Measurements from ENCODE around the gene PHOSPHO1.
A peak's percentile ranks its signal among the peaks of the same experiment; 100 is the strongest.

Gene PHOSPHO1

GRCh38 chr17:49217651-49218413 is 12.8 kb downstream of the PHOSPHO1 start:
- Histone ChIP-seq H3K4me1 (ENCODE audit: control insufficient read depth, insufficient read depth, low read length) (peaks cover 8% of the 10 kb centered on the region), H3K36me3 (ENCODE audit: control insufficient read depth, insufficient read depth, low read length) (no peaks in the 10 kb centered on the region)

GRCh38 chr17:49216953-49217650 is 13.5 kb downstream of the PHOSPHO1 start:
- Histone ChIP-seq H3K27me3 (ENCODE audit: control insufficient read depth, insufficient read depth, low read length) (peaks cover 3% of the 10 kb centered on the region; the same call in 1 of the 2 replicates), H3K9me3 (ENCODE audit: control insufficient read depth, insufficient read depth, low read length) (no peaks in the 10 kb centered on the region), H3K4me1 (ENCODE audit: control insufficient read depth, insufficient read depth, low read length) (peaks cover 7% of the 10 kb centered on the region), H3K27ac (ENCODE audit: low read depth, low read length) (no peak overlapping the region), H3K4me3 (ENCODE audit: low read depth, low read length) (no peak overlapping the region), H3K36me3 (ENCODE audit: control insufficient read depth, insufficient read depth, low read length) (no peaks in the 10 kb centered on the region), H3K9ac (ENCODE audit: low read depth, low read length) (no peak overlapping the region)

More at GRCh38 chr17:49217651-49218413, 12.8 kb downstream of the PHOSPHO1 start:
- Histone ChIP-seq H3K9ac (ENCODE audit: low read depth, low read length) (no peak overlapping the region), H3K27ac (ENCODE audit: low read depth, low read length) (no peak overlapping the region), H3K27me3 (ENCODE audit: control insufficient read depth, insufficient read depth, low read length) (peaks cover 10% of the 10 kb centered on the region), H3K9me3 (ENCODE audit: control insufficient read depth, insufficient read depth, low read length) (no peaks in the 10 kb centered on the region), H3K4me3 (ENCODE audit: low read depth, low read length) (no peak overlapping the region)

- Histone ChIP-seq H3K27me3 (ENCODE audit: control insufficient read depth, insufficient read depth, low read length) (no peaks in the 10 kb centered on the region; the same call in 1 of the 2 replicates), H3K36me3 (ENCODE audit: control insufficient read depth, insufficient read depth, low read length) (no peaks in the 10 kb centered on the region), H3K27ac (ENCODE audit: low read depth, low read length) (no peak overlapping the region), H3K4me1 (ENCODE audit: control insufficient read depth, insufficient read depth, low read length) (peaks cover 7% of the 10 kb centered on the region), H3K4me3 (ENCODE audit: low read depth, low read length) (no peak overlapping the region), H3K9me3 (ENCODE audit: control insufficient read depth, insufficient read depth, low read length) (no peaks in the 10 kb centered on the region), H3K9ac (ENCODE audit: low read depth, low read length) (no peak overlapping the region)
Observed at GRCh38 chr17:49216482-49216881, 14.1 kb downstream of the PHOSPHO1 start.

GRCh38 chr17:49214676-49215360 is 15.8 kb downstream of the PHOSPHO1 start:
- no peak overlapping the region for H3K4me3 ChIP-seq (ENCODE audit: low read depth, low read length)
- H3K9me3 ChIP-seq (ENCODE audit: control insufficient read depth, insufficient read depth, low read length): no peaks in the 10 kb centered on the region
- H3K27ac ChIP-seq (ENCODE audit: low read depth, low read length): no peak overlapping the region
- H3K4me1 ChIP-seq (ENCODE audit: control insufficient read depth, insufficient read depth, low read length): peaks cover 22% of the 10 kb centered on the region
- H3K27me3 ChIP-seq (ENCODE audit: control insufficient read depth, insufficient read depth, low read length): no peaks in the 10 kb centered on the region; the same call in 1 of the 2 replicates
- no peak overlapping the region for H3K9ac ChIP-seq (ENCODE audit: low read depth, low read length)
- no peaks in the 10 kb centered on the region for H3K36me3 ChIP-seq (ENCODE audit: control insufficient read depth, insufficient read depth, low read length)

GRCh38 chr17:49213847-49214246 is 16.7 kb downstream of the PHOSPHO1 start:
- Histone ChIP-seq H3K27me3 (ENCODE audit: control insufficient read depth, insufficient read depth, low read length) (no peaks in the 10 kb centered on the region; the same call in 1 of the 2 replicates), H3K9ac (ENCODE audit: low read depth, low read length) (no peak overlapping the region), H3K4me1 (ENCODE audit: control insufficient read depth, insufficient read depth, low read length) (peaks cover 25% of the 10 kb centered on the region), H3K36me3 (ENCODE audit: control insufficient read depth, insufficient read depth, low read length) (no peaks in the 10 kb centered on the region), H3K4me3 (ENCODE audit: low read depth, low read length) (no peak overlapping the region), H3K27ac (ENCODE audit: low read depth, low read length) (no peak overlapping the region), H3K9me3 (ENCODE audit: control insufficient read depth, insufficient read depth, low read length) (no peaks in the 10 kb centered on the region)

- no peaks in the 10 kb centered on the region; the same call in 1 of the 2 replicates for H3K27me3 ChIP-seq (ENCODE audit: control insufficient read depth, insufficient read depth, low read length)
- no peak overlapping the region for H3K4me3 ChIP-seq (ENCODE audit: low read depth, low read length)
- H3K36me3 ChIP-seq (ENCODE audit: control insufficient read depth, insufficient read depth, low read length): no peaks in the 10 kb centered on the region
- H3K4me1 ChIP-seq (ENCODE audit: control insufficient read depth, insufficient read depth, low read length): peaks cover 25% of the 10 kb centered on the region
- no peaks in the 10 kb centered on the region for H3K9me3 ChIP-seq (ENCODE audit: control insufficient read depth, insufficient read depth, low read length)
- no peak overlapping the region for H3K9ac ChIP-seq (ENCODE audit: low read depth, low read length)
- H3K27ac ChIP-seq (ENCODE audit: low read depth, low read length): no peak overlapping the region
Observed at GRCh38 chr17:49213399-49213798, 17.2 kb downstream of the PHOSPHO1 start.

- peak within 1 kb of the TSS; percentile 69 for H3K27ac ChIP-seq (ENCODE audit: low read depth, low read length)
- no peak within 1 kb of the TSS for H3K4me3 ChIP-seq (ENCODE audit: low read depth, low read length)
- H3K9me3 ChIP-seq (ENCODE audit: control insufficient read depth, insufficient read depth, low read length): no peaks in the 10 kb centered on the region
- H3K36me3 ChIP-seq (ENCODE audit: control insufficient read depth, insufficient read depth, low read length): no peaks in the 10 kb centered on the region
- H3K9ac ChIP-seq (ENCODE audit: low read depth, low read length): no peak within 1 kb of the TSS
- H3K27me3 ChIP-seq (ENCODE audit: control insufficient read depth, insufficient read depth, low read length): no peaks in the 10 kb centered on the region; the same call in 1 of the 2 replicates
- peaks cover 25% of the 10 kb centered on the region for H3K4me1 ChIP-seq (ENCODE audit: control insufficient read depth, insufficient read depth, low read length)
Observed at GRCh38 chr17:49210158-49211029, 20.2 kb downstream of the PHOSPHO1 start, which contains the start of the genes ABI3 and GNGT2. TSS of gene ABI3 (plus strand) at chr17:49210707. CDS start at chr17:49210725, 18 bp downstream. TSS of gene GNGT2 (minus strand) at chr17:49210574. CDS start at chr17:49207422, 3,152 bp downstream.

- no peaks in the 10 kb centered on the region for H3K36me3 ChIP-seq (ENCODE audit: control insufficient read depth, insufficient read depth, low read length)
- peaks cover 25% of the 10 kb centered on the region for H3K4me1 ChIP-seq (ENCODE audit: control insufficient read depth, insufficient read depth, low read length)
- no peak overlapping the region for H3K27ac ChIP-seq (ENCODE audit: low read depth, low read length)
- no peak overlapping the region for H3K4me3 ChIP-seq (ENCODE audit: low read depth, low read length)
- no peaks in the 10 kb centered on the region for H3K9me3 ChIP-seq (ENCODE audit: control insufficient read depth, insufficient read depth, low read length)
- no peak overlapping the region for H3K9ac ChIP-seq (ENCODE audit: low read depth, low read length)
- no peaks in the 10 kb centered on the region; the same call in 1 of the 2 replicates for H3K27me3 ChIP-seq (ENCODE audit: control insufficient read depth, insufficient read depth, low read length)
Observed at GRCh38 chr17:49209061-49209571, 21.5 kb downstream of the PHOSPHO1 start.

GRCh38 chr17:49204516-49204915 is 26.1 kb downstream of the PHOSPHO1 start:
- H3K27me3 ChIP-seq (ENCODE audit: control insufficient read depth, insufficient read depth, low read length): no peaks in the 10 kb centered on the region

GRCh38 chr17:49203796-49204195 is 26.8 kb downstream of the PHOSPHO1 start:
- no peak overlapping the region for H3K27ac ChIP-seq (ENCODE audit: low read depth, low read length)
- no peak overlapping the region for H3K9ac ChIP-seq (ENCODE audit: low read depth, low read length)
- no peaks in the 10 kb centered on the region for H3K36me3 ChIP-seq (ENCODE audit: control insufficient read depth, insufficient read depth, low read length)
- no peak overlapping the region for H3K4me3 ChIP-seq (ENCODE audit: low read depth, low read length)
- H3K9me3 ChIP-seq (ENCODE audit: control insufficient read depth, insufficient read depth, low read length): no peaks in the 10 kb centered on the region
- no peaks in the 10 kb centered on the region for H3K27me3 ChIP-seq (ENCODE audit: control insufficient read depth, insufficient read depth, low read length)
- no peaks in the 10 kb centered on the region for H3K4me1 ChIP-seq (ENCODE audit: control insufficient read depth, insufficient read depth, low read length)

More at GRCh38 chr17:49204516-49204915, 26.1 kb downstream of the PHOSPHO1 start:
- H3K4me1 ChIP-seq (ENCODE audit: control insufficient read depth, insufficient read depth, low read length): peaks cover under 1% of the 10 kb centered on the region; the same call in 1 of the 2 replicates
- no peaks in the 10 kb centered on the region for H3K9me3 ChIP-seq (ENCODE audit: control insufficient read depth, insufficient read depth, low read length)
- no peak overlapping the region for H3K27ac ChIP-seq (ENCODE audit: low read depth, low read length)
- H3K4me3 ChIP-seq (ENCODE audit: low read depth, low read length): no peak overlapping the region
- H3K36me3 ChIP-seq (ENCODE audit: control insufficient read depth, insufficient read depth, low read length): no peaks in the 10 kb centered on the region
- no peak overlapping the region for H3K9ac ChIP-seq (ENCODE audit: low read depth, low read length)

Measured in HUES48 (cell line).